WTC11 (cell line): ENCODE results near the gene TMUB1. TPM values are rescaled to one million over a fixed set of nuclear protein-coding genes. Genes with fewer than 3 reads are reported as not detected.

Experiments
- ATAC-seq: fragments of 200-7000 bp; cut with Tn5 transposase; 2 replicates; pipeline ENCODE4 v1.10.0; 2021; ENCODE audit warnings: mild to moderate bottlenecking, moderate library complexity
- CTCF ChIA-PET: fragments of 300-600 bp; sonication (Branson Sonifier 250); formaldehyde crosslinking; loops from one replicate; lab custom pipeline; 2021; ENCODE audit warnings: antibody characterized with exemption; lab: Charles Lee
- POLR2A ChIA-PET: fragments of 350-600 bp; sonication (Branson Sonifier 250); formaldehyde crosslinking; loops from one replicate; lab custom pipeline; 2021; ENCODE audit warnings: antibody characterized with exemption; lab: Charles Lee
- DNase-seq: peaks from one replicate; pipeline ENCODE4 v3.0.0; 2021; ENCODE audit warnings: low spot score
- H3K27ac Mint-ChIP-seq: 2 replicates; pipeline ENCODE4 v1.8.0; 2021; ENCODE audit warnings: mixed read lengths
- H3K27me3 Mint-ChIP-seq: 2 replicates; pipeline ENCODE4 v1.8.0; 2021; ENCODE audit warnings: low read depth, mild to moderate bottlenecking, moderate library complexity, mixed read lengths
- H3K36me3 Mint-ChIP-seq: 2 replicates; pipeline ENCODE4 v1.8.0; 2021; ENCODE audit warnings: mixed read lengths
- H3K4me1 Mint-ChIP-seq: 2 replicates; pipeline ENCODE4 v1.8.0; 2022; ENCODE audit warnings: mixed read lengths
- H3K4me3 Mint-ChIP-seq: 2 replicates; pipeline ENCODE4 v1.8.0; 2021; ENCODE audit warnings: mild to moderate bottlenecking, moderate library complexity, mixed read lengths
- H3K9me3 Mint-ChIP-seq: 2 replicates; pipeline ENCODE4 v1.8.0; 2021; ENCODE audit warnings: mixed read lengths
- ATF1 ChIP-seq: sonication (generic); formaldehyde crosslinking; IDR thresholded peaks from 2 replicates; pipeline ENCODE4 v1.8.1; 2023; ENCODE audit warnings: mild to moderate bottlenecking, moderate library complexity, missing genetic modification reagents
- CREM ChIP-seq: sonication (generic); formaldehyde crosslinking; IDR thresholded peaks from 2 replicates; pipeline ENCODE4 v1.8.1; 2022; ENCODE audit warnings: mild to moderate bottlenecking, missing genetic modification reagents, moderate library complexity
- ETV6 ChIP-seq: sonication (generic); formaldehyde crosslinking; IDR thresholded peaks from 2 replicates; pipeline ENCODE4 v1.8.1; 2022; ENCODE audit warnings: mild to moderate bottlenecking, missing genetic modification reagents
- GABPB1 ChIP-seq: sonication (generic); formaldehyde crosslinking; IDR thresholded peaks from 2 replicates; pipeline ENCODE4 v1.8.1; 2023; ENCODE audit warnings: mild to moderate bottlenecking, missing genetic modification reagents
- IRF2 ChIP-seq: sonication (generic); formaldehyde crosslinking; IDR thresholded peaks from 2 replicates; pipeline ENCODE4 v1.8.0; 2022; ENCODE audit warnings: low read depth, missing genetic modification reagents, borderline replicate concordance
- NR1H2 ChIP-seq: sonication (generic); formaldehyde crosslinking; IDR thresholded peaks from 2 replicates; pipeline ENCODE4 v1.9.0; 2021; ENCODE audit warnings: mild to moderate bottlenecking, moderate library complexity, missing genetic modification reagents
- NR3C1 ChIP-seq: sonication (generic); formaldehyde crosslinking; conservative IDR thresholded peaks from 2 replicates; pipeline ENCODE4 v1.8.1; 2023; ENCODE audit warnings: low read depth, mild to moderate bottlenecking, missing genetic modification reagents
- OVOL2 ChIP-seq: fragments of 250-450 bp; sonication (Bioruptor Pico); IDR thresholded peaks from 2 replicates; pipeline ENCODE4 v1.9.0; 2021; ENCODE audit warnings: mild to moderate bottlenecking, borderline replicate concordance
- TEAD4 ChIP-seq: sonication (generic); formaldehyde crosslinking; IDR thresholded peaks from 2 replicates; pipeline ENCODE4 v1.8.0; 2022; ENCODE audit warnings: mild to moderate bottlenecking, missing genetic modification reagents
- ZNF138 ChIP-seq: sonication (generic); formaldehyde crosslinking; conservative IDR thresholded peaks from 2 replicates; pipeline ENCODE4 v1.8.1; 2022; ENCODE audit warnings: mild to moderate bottlenecking, moderate library complexity, missing genetic modification reagents
- ZNF232 ChIP-seq: sonication (generic); formaldehyde crosslinking; IDR thresholded peaks from 2 replicates; pipeline ENCODE4 v1.8.0; 2022; ENCODE audit warnings: mild to moderate bottlenecking, missing genetic modification reagents
- total RNA-seq: library from RNA; stranded (reverse); gene quantifications from 3 replicates; pipeline ENCODE4 v1.2.3, GENCODE V29; 2021
- TF ChIP-seq, protein P1 (sequence below): sonication (generic); formaldehyde crosslinking; IDR thresholded peaks from 2 replicates; pipeline ENCODE4 v1.8.0; 2022; ENCODE audit warnings: missing genetic modification reagents
- TF ChIP-seq, protein P2 (sequence below): sonication (generic); formaldehyde crosslinking; IDR thresholded peaks from 2 replicates; pipeline ENCODE4 v1.8.0; 2023; ENCODE audit warnings: missing genetic modification reagents
- TF ChIP-seq, protein P3 (sequence below): sonication (generic); formaldehyde crosslinking; IDR thresholded peaks from 2 replicates; pipeline ENCODE4 v1.8.0; 2022; ENCODE audit warnings: mild to moderate bottlenecking, missing genetic modification reagents

The TMUB1 gene
- total RNA-seq, 1 experiment from 2014 or later: 72.8 TPM

DNA sequence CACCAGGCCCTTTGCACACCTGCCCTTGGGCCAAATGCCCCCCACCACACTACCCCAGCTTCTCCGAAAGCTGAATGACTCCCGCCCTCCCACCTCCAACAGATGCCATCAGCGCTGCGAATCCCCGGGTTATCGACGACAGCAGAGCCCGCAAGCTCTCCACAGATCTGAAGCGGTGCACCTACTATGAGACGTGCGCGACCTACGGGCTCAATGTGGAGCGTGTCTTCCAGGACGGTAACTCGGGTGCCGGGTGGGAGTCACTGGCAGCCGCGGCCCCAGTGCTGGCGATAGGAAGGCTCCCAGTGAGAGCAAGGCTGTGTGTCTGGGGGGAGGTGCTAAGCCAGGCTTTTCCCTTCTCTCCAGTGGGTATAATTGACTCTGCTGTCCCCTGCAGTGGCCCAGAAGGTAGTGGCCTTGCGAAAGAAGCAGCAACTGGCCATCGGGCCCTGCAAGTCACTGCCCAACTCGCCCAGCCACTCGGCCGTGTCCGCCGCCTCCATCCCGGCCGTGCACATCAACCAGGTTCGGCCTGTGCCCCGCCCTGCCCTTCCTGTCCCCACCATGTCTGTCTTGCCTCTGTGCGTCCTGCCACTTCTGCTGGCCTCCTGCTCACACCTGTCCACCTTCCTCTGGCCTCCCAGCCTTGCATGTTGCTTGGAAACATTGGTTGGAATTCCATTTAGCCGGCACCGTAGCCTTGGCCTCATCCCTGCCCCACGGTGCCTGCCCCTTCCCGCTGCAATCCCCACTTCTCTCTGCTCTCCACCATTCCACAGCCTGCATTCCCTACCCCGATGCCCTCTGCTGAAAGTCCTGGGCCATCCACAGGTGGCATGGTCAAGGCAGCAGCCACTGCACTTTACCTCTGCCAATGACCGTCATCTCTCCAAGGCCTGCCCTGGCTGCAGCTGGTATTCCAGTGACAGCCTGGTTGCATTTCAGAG, 35.1 kb upstream of the TMUB1 start:
- Mint-ChIP-seq H3K9me3 (no peaks in the 10 kb centered on the region), H3K36me3 (peaks cover 28% of the 10 kb centered on the region), H3K27me3 (peaks cover 9% of the 10 kb centered on the region), H3K4me1 (peaks cover 15% of the 10 kb centered on the region), H3K4me3 (no peak overlapping the region), H3K27ac (no peak overlapping the region)
- POLR2A ChIA-PET: no interaction called here
- DNase-seq: no peak
- no peak for TF ChIP-seq IRF2 (CRISPR knock-in tag)
- TF ChIP-seq, protein P1, sequence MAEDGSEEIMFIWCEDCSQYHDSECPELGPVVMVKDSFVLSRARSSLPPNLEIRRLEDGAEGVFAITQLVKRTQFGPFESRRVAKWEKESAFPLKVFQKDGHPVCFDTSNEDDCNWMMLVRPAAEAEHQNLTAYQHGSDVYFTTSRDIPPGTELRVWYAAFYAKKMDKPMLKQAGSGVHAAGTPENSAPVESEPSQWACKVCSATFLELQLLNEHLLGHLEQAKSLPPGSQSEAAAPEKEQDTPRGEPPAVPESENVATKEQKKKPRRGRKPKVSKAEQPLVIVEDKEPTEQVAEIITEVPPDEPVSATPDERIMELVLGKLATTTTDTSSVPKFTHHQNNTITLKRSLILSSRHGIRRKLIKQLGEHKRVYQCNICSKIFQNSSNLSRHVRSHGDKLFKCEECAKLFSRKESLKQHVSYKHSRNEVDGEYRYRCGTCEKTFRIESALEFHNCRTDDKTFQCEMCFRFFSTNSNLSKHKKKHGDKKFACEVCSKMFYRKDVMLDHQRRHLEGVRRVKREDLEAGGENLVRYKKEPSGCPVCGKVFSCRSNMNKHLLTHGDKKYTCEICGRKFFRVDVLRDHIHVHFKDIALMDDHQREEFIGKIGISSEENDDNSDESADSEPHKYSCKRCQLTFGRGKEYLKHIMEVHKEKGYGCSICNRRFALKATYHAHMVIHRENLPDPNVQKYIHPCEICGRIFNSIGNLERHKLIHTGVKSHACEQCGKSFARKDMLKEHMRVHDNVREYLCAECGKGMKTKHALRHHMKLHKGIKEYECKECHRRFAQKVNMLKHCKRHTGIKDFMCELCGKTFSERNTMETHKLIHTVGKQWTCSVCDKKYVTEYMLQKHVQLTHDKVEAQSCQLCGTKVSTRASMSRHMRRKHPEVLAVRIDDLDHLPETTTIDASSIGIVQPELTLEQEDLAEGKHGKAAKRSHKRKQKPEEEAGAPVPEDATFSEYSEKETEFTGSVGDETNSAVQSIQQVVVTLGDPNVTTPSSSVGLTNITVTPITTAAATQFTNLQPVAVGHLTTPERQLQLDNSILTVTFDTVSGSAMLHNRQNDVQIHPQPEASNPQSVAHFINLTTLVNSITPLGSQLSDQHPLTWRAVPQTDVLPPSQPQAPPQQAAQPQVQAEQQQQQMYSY (CRISPR knock-in tag): no peak
- no peak for TF ChIP-seq ZNF232 (CRISPR knock-in tag)
- TF ChIP-seq, protein P2, sequence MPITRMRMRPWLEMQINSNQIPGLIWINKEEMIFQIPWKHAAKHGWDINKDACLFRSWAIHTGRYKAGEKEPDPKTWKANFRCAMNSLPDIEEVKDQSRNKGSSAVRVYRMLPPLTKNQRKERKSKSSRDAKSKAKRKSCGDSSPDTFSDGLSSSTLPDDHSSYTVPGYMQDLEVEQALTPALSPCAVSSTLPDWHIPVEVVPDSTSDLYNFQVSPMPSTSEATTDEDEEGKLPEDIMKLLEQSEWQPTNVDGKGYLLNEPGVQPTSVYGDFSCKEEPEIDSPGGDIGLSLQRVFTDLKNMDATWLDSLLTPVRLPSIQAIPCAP (CRISPR knock-in tag): no peak
- TF ChIP-seq ETV6: no peak
- TF ChIP-seq CREM: no peak
- CTCF ChIA-PET: interaction anchor here (1.6 kb wide), 1 partner anchor 7 kb away, joined by 4 read pairs; no protein-coding TSS in a partner anchor
- ATAC-seq: no peak

DNA sequence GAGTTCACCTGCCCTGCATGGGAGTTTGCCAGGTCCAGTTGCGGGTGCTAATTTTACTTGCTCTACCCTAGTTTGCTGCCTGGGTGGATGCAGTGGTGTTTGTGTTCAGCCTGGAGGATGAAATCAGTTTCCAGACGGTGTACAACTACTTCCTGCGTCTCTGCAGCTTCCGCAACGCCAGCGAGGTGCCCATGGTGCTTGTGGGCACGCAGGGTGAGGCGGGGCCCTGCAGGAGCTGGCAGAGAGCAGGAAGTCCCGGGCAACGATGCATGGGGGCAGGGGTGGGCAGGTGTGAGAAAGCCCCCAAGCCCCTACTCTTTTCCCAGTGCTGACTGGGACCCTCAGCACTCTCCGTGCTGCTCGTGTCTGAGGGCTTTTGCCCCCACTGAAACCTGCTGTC, 34.3 kb upstream of the TMUB1 start:
- Mint-ChIP-seq H3K36me3 (peaks cover 28% of the 10 kb centered on the region), H3K4me1 (peaks cover 19% of the 10 kb centered on the region), H3K27me3 (peaks cover 9% of the 10 kb centered on the region), H3K4me3 (no peak overlapping the region), H3K9me3 (no peaks in the 10 kb centered on the region), H3K27ac (no peak overlapping the region)
- POLR2A ChIA-PET: no interaction called here
- ATAC-seq (no peak), DNase-seq (no peak)
- TF ChIP-seq TEAD4 (CRISPR knock-in tag): no peak
- no peak for TF ChIP-seq ATF1
- no peak for TF ChIP-seq NR3C1 (CRISPR knock-in tag)
- TF ChIP-seq ETV6: no peak
- TF ChIP-seq GABPB1 (CRISPR knock-in tag): no peak
- TF ChIP-seq, protein P3, sequence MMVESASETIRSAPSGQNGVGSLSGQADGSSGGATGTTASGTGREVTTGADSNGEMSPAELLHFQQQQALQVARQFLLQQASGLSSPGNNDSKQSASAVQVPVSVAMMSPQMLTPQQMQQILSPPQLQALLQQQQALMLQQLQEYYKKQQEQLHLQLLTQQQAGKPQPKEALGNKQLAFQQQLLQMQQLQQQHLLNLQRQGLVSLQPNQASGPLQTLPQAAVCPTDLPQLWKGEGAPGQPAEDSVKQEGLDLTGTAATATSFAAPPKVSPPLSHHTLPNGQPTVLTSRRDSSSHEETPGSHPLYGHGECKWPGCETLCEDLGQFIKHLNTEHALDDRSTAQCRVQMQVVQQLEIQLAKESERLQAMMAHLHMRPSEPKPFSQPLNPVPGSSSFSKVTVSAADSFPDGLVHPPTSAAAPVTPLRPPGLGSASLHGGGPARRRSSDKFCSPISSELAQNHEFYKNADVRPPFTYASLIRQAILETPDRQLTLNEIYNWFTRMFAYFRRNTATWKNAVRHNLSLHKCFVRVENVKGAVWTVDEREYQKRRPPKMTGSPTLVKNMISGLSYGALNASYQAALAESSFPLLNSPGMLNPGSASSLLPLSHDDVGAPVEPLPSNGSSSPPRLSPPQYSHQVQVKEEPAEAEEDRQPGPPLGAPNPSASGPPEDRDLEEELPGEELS: no peak
- no peak for TF ChIP-seq OVOL2
- no peak for TF ChIP-seq ZNF138 (CRISPR knock-in tag)
- no peak for TF ChIP-seq NR1H2 (CRISPR knock-in tag)
- CTCF ChIA-PET: no interaction called here
